Keratinocyte (primary cell): ENCODE measurements around the gene FAM234A. TPM values are rescaled to one million over a fixed set of nuclear protein-coding genes. Genes with fewer than 3 reads are reported as not detected.

ENCODE experiments used
- DNase-seq: peaks from one replicate; pipeline ENCODE4 v3.0.0-alpha.2; 2011; ENCODE audit warnings: low read depth, missing footprints, low spot score
- FAIRE-seq: peaks from 2 replicates; lab custom pipeline; 2011; peaks lifted over from hg19 to GRCh38; lab: Jason Lieb, UNC
- H2AFZ ChIP-seq: 2 replicates; pipeline ENCODE4 v1.6.0; 2012; ENCODE audit warnings: low read length, control low read depth, inconsistent platforms; ENCODE audit not compliant: control insufficient read depth
- H3K27ac ChIP-seq: 2 replicates; pipeline ENCODE4 v1.5.1; 2011; ENCODE audit warnings: low read length; ENCODE audit not compliant: control insufficient read depth, insufficient read depth
- H3K27me3 ChIP-seq: 3 replicates; pipeline ENCODE4 v1.6.0; 2011; ENCODE audit warnings: low read length; ENCODE audit not compliant: control insufficient read depth, insufficient read depth; ENCODE audit errors: extremely low read depth
- H3K36me3 ChIP-seq, 2 experiments: 2 replicates in 1 of 2; 3 replicates in 1 of 2; pipeline ENCODE4 v1.5.1; 2011; ENCODE audit warnings: low read length in 2 of 2, mild to moderate bottlenecking in 1 of 2; ENCODE audit not compliant: control insufficient read depth in 2 of 2, insufficient read depth in 2 of 2; ENCODE audit errors: extremely low read depth in 1 of 2
- H3K4me1 ChIP-seq: 3 replicates; pipeline ENCODE4 v1.5.1; 2011; ENCODE audit warnings: low read length; ENCODE audit not compliant: control insufficient read depth, insufficient read depth; ENCODE audit errors: extremely low read depth
- H3K4me2 ChIP-seq: 3 replicates; pipeline ENCODE4 v1.6.0; 2011; ENCODE audit warnings: low read depth, low read length; ENCODE audit not compliant: control insufficient read depth, insufficient read depth; ENCODE audit errors: extremely low read depth
- H3K4me3 ChIP-seq, 3 experiments: fragments of 200-600 bp in 1 of 3; sonication (generic) in 1 of 3; 2 replicates in 2 of 3; 3 replicates in 1 of 3; pipeline ENCODE4 v1.5.1; 2011 to 2016; ENCODE audit warnings: low read length in 3 of 3, mild to moderate bottlenecking in 3 of 3, control low read depth in 2 of 3, inconsistent platforms in 1 of 3, low read depth in 1 of 3, mixed read lengths in 1 of 3, mixed run types in 1 of 3, moderate library complexity in 1 of 3; ENCODE audit not compliant: control insufficient read depth in 2 of 3, insufficient read depth in 2 of 3; ENCODE audit errors: extremely low read depth in 1 of 3
- H3K79me2 ChIP-seq: 2 replicates; pipeline ENCODE4 v1.6.0; 2012; ENCODE audit warnings: low read length; ENCODE audit not compliant: control insufficient read depth, insufficient read depth
- H3K9ac ChIP-seq: 3 replicates; pipeline ENCODE4 v1.6.0; 2011; ENCODE audit warnings: low read length; ENCODE audit not compliant: control insufficient read depth, insufficient read depth; ENCODE audit errors: extremely low read depth
- H3K9me1 ChIP-seq: 3 replicates; pipeline ENCODE4 v1.6.0; 2011; ENCODE audit warnings: low read length; ENCODE audit not compliant: control insufficient read depth, insufficient read depth; ENCODE audit errors: extremely low read depth
- H3K9me3 ChIP-seq: 2 replicates; pipeline ENCODE4 v1.5.1; 2012; ENCODE audit warnings: low read depth, low read length; ENCODE audit not compliant: control insufficient read depth
- H4K20me1 ChIP-seq: 3 replicates; pipeline ENCODE4 v1.6.0; 2011; ENCODE audit warnings: low read length; ENCODE audit not compliant: control insufficient read depth, insufficient read depth; ENCODE audit errors: extremely low read depth
- EZH2 ChIP-seq: IDR thresholded peaks from one replicate; pipeline ENCODE4 v1.6.1; 2012; ENCODE audit warnings: inconsistent platforms, mild to moderate bottlenecking, low read length, moderate library complexity
- dilution Hi-C: fragments of 300-500 bp; cut with MboI; formaldehyde crosslinking; loops from one replicate; pipeline ENCODE4 v1.7.0; 2020; ENCODE audit warnings: low sequenced_read_pairs; ENCODE audit not compliant: extremely low pct_ligation_motif_present
- polyA plus RNA-seq, 5 experiments: library from polyadenylated mRNA; depleted of rRNA in 3 of 5; stranded (reverse) in 3 of 5; stranded (forward) in 1 of 5; unstranded in 1 of 5; fragments of >200 nt; gene quantifications; 1 replicate in 1 of 5; 2 replicates in 3 of 5; 3 replicates in 1 of 5; pipeline versions ENCODE4 v1.2.1 to v1.2.3, GENCODE V29; 2011 to 2012; ENCODE audit warnings: missing spikeins in 2 of 5, low read depth in 1 of 5, low replicate concordance in 1 of 5
- TF ChIP-seq, protein P1 (sequence below), 3 experiments: IDR thresholded peaks in 1 of 3; conservative IDR thresholded peaks in 1 of 3; optimal IDR thresholded peaks in 1 of 3; 2 replicates in 2 of 3; 3 replicates in 1 of 3; pipeline versions ENCODE3 to v1.5.1; 2011; ENCODE audit warnings: low read length in 3 of 3, mild to moderate bottlenecking in 3 of 3, moderate library complexity in 2 of 3, control low read depth in 1 of 3, inconsistent platforms in 1 of 3; ENCODE audit not compliant: insufficient read depth in 2 of 3; ENCODE audit errors: extremely low read depth in 1 of 3

Gene FAM234A
- polyA plus RNA-seq, 1 donor (not counting 4 experiments of a cell fraction or from before 2014, with no cell fraction given): 18.3 TPM

GRCh38 chr16:259814-260253 lies 25.2 kb downstream of the FAM234A start:
- FAIRE-seq: no peak
- no peaks in the 10 kb centered on the region for H4K20me1 ChIP-seq
- H3K27ac ChIP-seq: no peak overlapping the region
- TF ChIP-seq, protein P1, sequence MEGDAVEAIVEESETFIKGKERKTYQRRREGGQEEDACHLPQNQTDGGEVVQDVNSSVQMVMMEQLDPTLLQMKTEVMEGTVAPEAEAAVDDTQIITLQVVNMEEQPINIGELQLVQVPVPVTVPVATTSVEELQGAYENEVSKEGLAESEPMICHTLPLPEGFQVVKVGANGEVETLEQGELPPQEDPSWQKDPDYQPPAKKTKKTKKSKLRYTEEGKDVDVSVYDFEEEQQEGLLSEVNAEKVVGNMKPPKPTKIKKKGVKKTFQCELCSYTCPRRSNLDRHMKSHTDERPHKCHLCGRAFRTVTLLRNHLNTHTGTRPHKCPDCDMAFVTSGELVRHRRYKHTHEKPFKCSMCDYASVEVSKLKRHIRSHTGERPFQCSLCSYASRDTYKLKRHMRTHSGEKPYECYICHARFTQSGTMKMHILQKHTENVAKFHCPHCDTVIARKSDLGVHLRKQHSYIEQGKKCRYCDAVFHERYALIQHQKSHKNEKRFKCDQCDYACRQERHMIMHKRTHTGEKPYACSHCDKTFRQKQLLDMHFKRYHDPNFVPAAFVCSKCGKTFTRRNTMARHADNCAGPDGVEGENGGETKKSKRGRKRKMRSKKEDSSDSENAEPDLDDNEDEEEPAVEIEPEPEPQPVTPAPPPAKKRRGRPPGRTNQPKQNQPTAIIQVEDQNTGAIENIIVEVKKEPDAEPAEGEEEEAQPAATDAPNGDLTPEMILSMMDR (optimal IDR thresholded peaks at IDR 0.05 in 1 of 3, IDR thresholded peaks at IDR 0.05 in 1 of 3, conservative IDR thresholded peaks at IDR 0.05 in 1 of 3; ENCODE audit: extremely low read depth in 1 of 3, insufficient read depth in 2 of 3, low read length in 3 of 3): no peak
- no peak for TF ChIP-seq EZH2
- no peaks in the 10 kb centered on the region for H3K79me2 ChIP-seq
- H3K4me1 ChIP-seq: no peaks in the 10 kb centered on the region
- DNase-seq: no peak
- no peaks in the 10 kb centered on the region for H3K9me1 ChIP-seq
- H3K9ac ChIP-seq: no peak overlapping the region
- no peak overlapping the region for H3K4me2 ChIP-seq
- peaks cover 0 to 16% of the 10 kb centered on the region in 2 experiments for H3K36me3 ChIP-seq
- dilution Hi-C loops: no loop called here
- no peaks in the 10 kb centered on the region for H3K27me3 ChIP-seq
- H3K9me3 ChIP-seq: no peaks in the 10 kb centered on the region
- H3K4me3 ChIP-seq: no peak overlapping the region
- no peak overlapping the region for H2AFZ ChIP-seq

GRCh38 chr16:260326-260725 lies 25.7 kb downstream of the FAM234A start:
- Histone ChIP-seq H3K9me3 (no peaks in the 10 kb centered on the region), H3K27ac (no peak overlapping the region), H4K20me1 (no peaks in the 10 kb centered on the region), H3K9me1 (no peaks in the 10 kb centered on the region), H3K9ac (no peak overlapping the region), H3K27me3 (no peaks in the 10 kb centered on the region), H3K4me2 (no peak overlapping the region), H3K36me3 (peaks cover 0 to 16% of the 10 kb centered on the region in 2 experiments), H2AFZ (no peak overlapping the region), H3K4me1 (no peaks in the 10 kb centered on the region), H3K79me2 (no peaks in the 10 kb centered on the region), H3K4me3 (no peak overlapping the region)
- DNase-seq: no peak
- dilution Hi-C loops: no loop called here
- TF ChIP-seq, protein P1 (optimal IDR thresholded peaks at IDR 0.05 in 1 of 3, IDR thresholded peaks at IDR 0.05 in 1 of 3, conservative IDR thresholded peaks at IDR 0.05 in 1 of 3; ENCODE audit: extremely low read depth in 1 of 3, insufficient read depth in 2 of 3, low read length in 3 of 3): no peak
- TF ChIP-seq EZH2: no peak
- FAIRE-seq: no peak
